ENCODE results near the gene GFER. TPM values are rescaled to one million over a fixed set of nuclear protein-coding genes. Genes with fewer than 3 reads are reported as not detected.
A peak's percentile ranks its signal among the peaks of the same experiment; 100 is the strongest.

Gene GFER
- total RNA-seq, 2 donors from 2014 or later: 16.2 to 22.1 TPM

- DNase-seq (no peak), ATAC-seq (no peak)
- Mint-ChIP-seq H3K36me3 (ENCODE audit: low read depth) (no peaks in the 10 kb centered on the region), H3K4me3 (no peak overlapping the region), H3K4me1 (peaks cover 7% of the 10 kb centered on the region), H3K27ac (peak overlapping the region; percentile 53), H3K27me3 (peaks cover 5% of the 10 kb centered on the region)
- no peaks in the 10 kb centered on the region for H3K9me3 ChIP-seq (ENCODE audit: control insufficient read depth, low read length, poor library complexity, severe bottlenecking)
Measured at GRCh38 chr16:1992704-1993317, 8.8 kb downstream of the GFER start.

GRCh38 chr16:1993731-1994131 is 9.7 kb downstream of the GFER start:
- no peaks in the 10 kb centered on the region for H3K36me3 Mint-ChIP-seq (ENCODE audit: low read depth)
- no peak for DNase-seq

GRCh38 chr16:1997494-1998359 is 13.7 kb downstream of the GFER start:
- DNase-seq (no peak), ATAC-seq (no peak)
- H3K27ac Mint-ChIP-seq: no peak overlapping the region
- no peaks in the 10 kb centered on the region for H3K27me3 Mint-ChIP-seq
- no peak overlapping the region for H3K4me3 Mint-ChIP-seq
- H3K4me1 Mint-ChIP-seq: peaks cover 5% of the 10 kb centered on the region
- no peaks in the 10 kb centered on the region for H3K9me3 ChIP-seq (ENCODE audit: control insufficient read depth, low read length, poor library complexity, severe bottlenecking)
- H3K36me3 Mint-ChIP-seq (ENCODE audit: low read depth): no peaks in the 10 kb centered on the region

More at GRCh38 chr16:1993731-1994131, 9.7 kb downstream of the GFER start:
- Mint-ChIP-seq H3K4me3 (peak overlapping the region; percentile 33), H3K4me1 (peaks cover 8% of the 10 kb centered on the region), H3K27me3 (peaks cover 3% of the 10 kb centered on the region), H3K27ac (peak overlapping the region; percentile 53)
- no peak for ATAC-seq
- no peaks in the 10 kb centered on the region for H3K9me3 ChIP-seq (ENCODE audit: control insufficient read depth, low read length, poor library complexity, severe bottlenecking)

GRCh38 chr16:1998360-1998835 is 14.4 kb downstream of the GFER start:
- Mint-ChIP-seq H3K36me3 (ENCODE audit: low read depth) (no peaks in the 10 kb centered on the region), H3K27me3 (no peaks in the 10 kb centered on the region), H3K4me3 (no peak overlapping the region), H3K4me1 (peaks cover 5% of the 10 kb centered on the region), H3K27ac (no peak overlapping the region)
- DNase-seq: no peak
- ATAC-seq: no peak
- no peaks in the 10 kb centered on the region for H3K9me3 ChIP-seq (ENCODE audit: control insufficient read depth, low read length, poor library complexity, severe bottlenecking)

GRCh38 chr16:1998852-1999801 is 15.1 kb downstream of the GFER start:
- H3K9me3 ChIP-seq (ENCODE audit: control insufficient read depth, low read length, poor library complexity, severe bottlenecking): no peaks in the 10 kb centered on the region
- no peaks in the 10 kb centered on the region for H3K27me3 Mint-ChIP-seq
- no peak overlapping the region for H3K4me3 Mint-ChIP-seq
- no peaks in the 10 kb centered on the region for H3K36me3 Mint-ChIP-seq (ENCODE audit: low read depth)
- no peak for ATAC-seq
- H3K27ac Mint-ChIP-seq: no peak overlapping the region
- no peak for DNase-seq
- peaks cover 5% of the 10 kb centered on the region for H3K4me1 Mint-ChIP-seq

- ATAC-seq: no peak
- H3K4me1 Mint-ChIP-seq: peaks cover 7% of the 10 kb centered on the region
- no peak overlapping the region for H3K4me3 Mint-ChIP-seq
- H3K27me3 Mint-ChIP-seq: no peaks in the 10 kb centered on the region
- H3K36me3 Mint-ChIP-seq (ENCODE audit: low read depth): no peaks in the 10 kb centered on the region
- no peak overlapping the region for H3K27ac Mint-ChIP-seq
- no peak for DNase-seq
- H3K9me3 ChIP-seq (ENCODE audit: control insufficient read depth, low read length, poor library complexity, severe bottlenecking): no peaks in the 10 kb centered on the region
Measured at GRCh38 chr16:1999866-2000514, 16.0 kb downstream of the GFER start.

- DNase-seq (no peak), ATAC-seq (no peak)
- peak overlapping the region; percentile 49 for H3K27ac Mint-ChIP-seq
- H3K36me3 Mint-ChIP-seq (ENCODE audit: low read depth): no peaks in the 10 kb centered on the region
- no peaks in the 10 kb centered on the region for H3K9me3 ChIP-seq (ENCODE audit: control insufficient read depth, low read length, poor library complexity, severe bottlenecking)
- H3K4me1 Mint-ChIP-seq: peaks cover 6% of the 10 kb centered on the region
- H3K27me3 Mint-ChIP-seq: no peaks in the 10 kb centered on the region
- no peak overlapping the region for H3K4me3 Mint-ChIP-seq
Measured at GRCh38 chr16:2001035-2001434, 17.0 kb downstream of the GFER start.

- H3K4me1 Mint-ChIP-seq: peaks cover 8% of the 10 kb centered on the region
- H3K27ac Mint-ChIP-seq: peak overlapping the region; percentile 49
- no peaks in the 10 kb centered on the region for H3K36me3 Mint-ChIP-seq (ENCODE audit: low read depth)
- H3K4me3 Mint-ChIP-seq: no peak overlapping the region
- H3K27me3 Mint-ChIP-seq: no peaks in the 10 kb centered on the region
- DNase-seq (no peak), ATAC-seq (no peak)
- no peaks in the 10 kb centered on the region for H3K9me3 ChIP-seq (ENCODE audit: control insufficient read depth, low read length, poor library complexity, severe bottlenecking)
Measured at GRCh38 chr16:2001456-2002355, 17.7 kb downstream of the GFER start.

- DNase-seq (no peak), ATAC-seq (no peak)
- peaks cover 12% of the 10 kb centered on the region for H3K4me1 Mint-ChIP-seq
- no peak overlapping the region for H3K4me3 Mint-ChIP-seq
- no peaks in the 10 kb centered on the region for H3K36me3 Mint-ChIP-seq (ENCODE audit: low read depth)
- no peaks in the 10 kb centered on the region for H3K9me3 ChIP-seq (ENCODE audit: control insufficient read depth, low read length, poor library complexity, severe bottlenecking)
- no peaks in the 10 kb centered on the region for H3K27me3 Mint-ChIP-seq
- no peak overlapping the region for H3K27ac Mint-ChIP-seq
Measured at GRCh38 chr16:2002406-2003230, 18.6 kb downstream of the GFER start.

- ATAC-seq (no peak), DNase-seq (no peak)
- H3K9me3 ChIP-seq (ENCODE audit: control insufficient read depth, low read length, poor library complexity, severe bottlenecking): no peaks in the 10 kb centered on the region
- H3K27ac Mint-ChIP-seq: no peak overlapping the region
- peaks cover 16% of the 10 kb centered on the region for H3K4me1 Mint-ChIP-seq
- no peaks in the 10 kb centered on the region for H3K36me3 Mint-ChIP-seq (ENCODE audit: low read depth)
- H3K4me3 Mint-ChIP-seq: no peak overlapping the region
- no peaks in the 10 kb centered on the region for H3K27me3 Mint-ChIP-seq
Measured at GRCh38 chr16:2003231-2003826, 19.3 kb downstream of the GFER start.

Data from T-helper 17 cell (primary cell).